ENCODE results near the gene PIGU.
"Not testable (repeated sequence)": the region's sequence is repeated elsewhere in the genome, so short reads cannot be mapped to it uniquely, and the experiment has no call there.

The PIGU gene

GRCh38 chr20:34515484-34516246 lies 161.2 kb downstream of the PIGU start:
- Histone ChIP-seq H3K27me3 (ENCODE audit: insufficient read depth, poor library complexity, severe bottlenecking) (no peaks in the 10 kb centered on the region), H3K27ac (replicated peaks) (peak overlapping the region; percentile 80), H3K4me3 (replicated peaks; ENCODE audit: insufficient read depth, low read length) (peak overlapping the region; percentile 93)
- DNase-seq (ENCODE audit: low read depth in 1 of 2, low spot score in 1 of 2), result peak; percentile 58 to 80
- TF ChIP-seq GABPA (IDR thresholded peaks at IDR 0.05; ENCODE audit: low read depth) (no peak), POLR2AphosphoS5 (IDR thresholded peaks at IDR 0.05; ENCODE audit: low read depth) (0 out of 2 replicates have a peak, but pooled peaks have one; percentile 56)

GRCh38 chr20:34514897-34515483 lies 161.9 kb downstream of the PIGU start:
- peak overlapping the region; percentile 93 for H3K4me3 ChIP-seq (replicated peaks; ENCODE audit: insufficient read depth, low read length)
- TF ChIP-seq REST (IDR thresholded peaks at IDR 0.05; ENCODE audit: insufficient replicate concordance, low read depth) (no peak), GABPA (IDR thresholded peaks at IDR 0.05; ENCODE audit: low read depth) (no peak)
- DNase-seq (ENCODE audit: low read depth in 1 of 2, low spot score in 1 of 2), result no peak
- peak overlapping the region; percentile 80 for H3K27ac ChIP-seq (replicated peaks)
- no peaks in the 10 kb centered on the region for H3K27me3 ChIP-seq (ENCODE audit: insufficient read depth, poor library complexity, severe bottlenecking)

GRCh38 chr20:34514034-34514433 lies 162.9 kb downstream of the PIGU start:
- H3K27me3 ChIP-seq (ENCODE audit: insufficient read depth, poor library complexity, severe bottlenecking); H3K4me3 ChIP-seq (replicated peaks; ENCODE audit: insufficient read depth, low read length); H3K27ac ChIP-seq (replicated peaks); DNase-seq (ENCODE audit: low read depth in 1 of 2, low spot score in 1 of 2): not testable (repeated sequence)

GRCh38 chr20:34512955-34513419 lies 163.9 kb downstream of the PIGU start:
- Histone ChIP-seq H3K27me3 (ENCODE audit: insufficient read depth, poor library complexity, severe bottlenecking) (no peaks in the 10 kb centered on the region), H3K4me3 (replicated peaks; ENCODE audit: insufficient read depth, low read length) (no peak overlapping the region), H3K27ac (replicated peaks) (no peak overlapping the region)
- DNase-seq (ENCODE audit: low read depth in 1 of 2, low spot score in 1 of 2), result no peak
- no peak for TF ChIP-seq POLR2AphosphoS5 (IDR thresholded peaks at IDR 0.05; ENCODE audit: low read depth)
- no peak for TF ChIP-seq SPI1 (IDR thresholded peaks at IDR 0.05; ENCODE audit: borderline replicate concordance, low read depth)
- no peak for TF ChIP-seq GABPA (IDR thresholded peaks at IDR 0.05; ENCODE audit: low read depth)
- no peak for TF ChIP-seq REST (IDR thresholded peaks at IDR 0.05; ENCODE audit: insufficient replicate concordance, low read depth)
- TF ChIP-seq CTCF (IDR thresholded peaks at IDR 0.05; ENCODE audit: insufficient read depth, low read length), result no peak

- TF ChIP-seq REST (IDR thresholded peaks at IDR 0.05; ENCODE audit: insufficient replicate concordance, low read depth) (no peak), CTCF (IDR thresholded peaks at IDR 0.05; ENCODE audit: insufficient read depth, low read length) (no peak), SPI1 (IDR thresholded peaks at IDR 0.05; ENCODE audit: borderline replicate concordance, low read depth) (no peak), POLR2AphosphoS5 (IDR thresholded peaks at IDR 0.05; ENCODE audit: low read depth) (no peak)
- H3K27me3 ChIP-seq (ENCODE audit: insufficient read depth, poor library complexity, severe bottlenecking), result no peaks in the 10 kb centered on the region
- DNase-seq (ENCODE audit: low read depth in 1 of 2, low spot score in 1 of 2), result no peak
- no peak overlapping the region for H3K4me3 ChIP-seq (replicated peaks; ENCODE audit: insufficient read depth, low read length)
- H3K27ac ChIP-seq (replicated peaks), result no peak overlapping the region
Observed at GRCh38 chr20:34512266-34512954, 164.5 kb downstream of the PIGU start.

Measured in HL-60 (cell line).